ENCODE measurements around the gene GOLGA8N.

GOLGA8N gene

DNA sequence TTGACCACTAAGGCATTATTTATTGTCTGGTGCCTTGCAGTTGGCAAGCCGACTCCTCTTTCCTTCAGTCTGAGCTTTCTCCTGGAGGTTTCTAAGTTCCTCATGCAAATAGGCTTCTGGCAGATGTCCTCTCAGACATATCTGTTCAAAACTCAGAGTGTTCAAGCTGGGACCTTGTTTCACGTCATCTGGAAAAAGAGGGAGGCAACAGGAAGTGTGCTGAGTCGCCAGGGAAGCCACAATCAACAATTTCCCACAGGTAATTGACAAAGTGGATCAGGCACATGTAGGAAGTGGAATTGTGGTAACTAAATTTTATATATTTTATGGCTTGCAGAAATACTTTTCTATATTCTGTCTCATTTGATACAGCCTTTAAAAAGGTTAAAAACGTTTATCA lies 62.8 kb downstream of the GOLGA8N start:
- H3K4me3 ChIP-seq (ENCODE audit: low read length) = no peak overlapping the region
- no peak for DNase-seq (ENCODE audit: low read depth)
- H3K36me3 ChIP-seq (ENCODE audit: control insufficient read depth, insufficient read depth, low read length, severe bottlenecking) = no peaks in the 10 kb centered on the region
- H3K9me3 ChIP-seq (ENCODE audit: control insufficient read depth, low read length) = no peaks in the 10 kb centered on the region
- peaks cover 9% of the 10 kb centered on the region for H3K4me1 ChIP-seq (ENCODE audit: control insufficient read depth, insufficient read depth, low read length)
- H3K27me3 ChIP-seq (replicated peaks; ENCODE audit: control insufficient read depth, insufficient read depth, low read length) = no peaks in the 10 kb centered on the region
- H3K9ac ChIP-seq (ENCODE audit: low read length) = no peak overlapping the region

DNA sequence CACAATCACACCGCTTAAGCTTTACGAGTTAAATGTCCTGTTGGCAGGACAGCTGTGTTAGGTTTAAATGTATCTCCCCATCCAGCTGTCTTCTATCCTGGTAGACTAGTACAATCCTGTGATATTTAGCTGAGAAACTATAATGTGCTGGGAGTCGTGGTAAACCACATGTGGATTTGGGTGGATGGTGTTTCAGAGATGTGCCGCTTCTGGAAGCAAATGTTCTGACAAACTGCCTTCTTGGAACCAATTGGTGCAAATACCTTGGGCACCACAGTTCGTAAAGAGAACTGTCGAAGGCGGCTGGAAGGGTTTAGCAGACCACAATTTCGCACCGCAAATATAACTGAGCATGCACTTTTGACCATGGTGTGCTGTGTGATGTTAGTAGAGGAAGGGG lies 63.2 kb downstream of the GOLGA8N start:
- peaks cover 9% of the 10 kb centered on the region for H3K4me1 ChIP-seq (ENCODE audit: control insufficient read depth, insufficient read depth, low read length)
- no peaks in the 10 kb centered on the region for H3K9me3 ChIP-seq (ENCODE audit: control insufficient read depth, low read length)
- no peak overlapping the region for H3K4me3 ChIP-seq (ENCODE audit: low read length)
- DNase-seq (ENCODE audit: low read depth) = no peak
- H3K36me3 ChIP-seq (ENCODE audit: control insufficient read depth, insufficient read depth, low read length, severe bottlenecking) = no peaks in the 10 kb centered on the region
- no peaks in the 10 kb centered on the region for H3K27me3 ChIP-seq (replicated peaks; ENCODE audit: control insufficient read depth, insufficient read depth, low read length)
- H3K9ac ChIP-seq (ENCODE audit: low read length) = no peak overlapping the region

Data from adipocyte (in vitro differentiated cells).